HuH-7.5 (cell line): ENCODE measurements around the gene FGF2.
"Not testable (repeated sequence)": the region's sequence is repeated elsewhere in the genome, so short reads cannot be mapped to it uniquely, and the experiment has no call there.

Experiments used
- DNase-seq: peaks from one replicate; pipeline ENCODE4 v3.0.0; 2011; ENCODE audit warnings: low spot score

FGF2 gene

DNA sequence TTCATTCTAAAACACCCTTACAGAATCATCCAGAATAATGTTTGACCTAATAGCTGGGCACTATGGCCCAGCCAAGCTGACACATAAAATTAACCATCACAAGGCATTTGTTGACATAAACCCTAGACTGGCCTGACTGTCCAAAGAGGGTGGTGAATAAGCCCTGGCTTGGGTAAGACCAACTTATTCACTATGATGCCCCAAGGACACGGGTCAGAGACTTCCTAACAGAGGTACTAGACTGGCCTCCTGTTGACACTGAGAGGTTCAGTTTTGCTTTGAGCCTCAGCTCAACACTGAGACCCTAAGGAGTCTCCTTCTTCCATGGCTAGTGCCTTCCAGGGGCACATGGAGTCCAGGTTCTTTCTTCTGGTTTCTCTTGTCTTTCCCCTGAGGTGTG lies 21.3 kb downstream of the FGF2 start:
- DNase-seq = no peak

DNA sequence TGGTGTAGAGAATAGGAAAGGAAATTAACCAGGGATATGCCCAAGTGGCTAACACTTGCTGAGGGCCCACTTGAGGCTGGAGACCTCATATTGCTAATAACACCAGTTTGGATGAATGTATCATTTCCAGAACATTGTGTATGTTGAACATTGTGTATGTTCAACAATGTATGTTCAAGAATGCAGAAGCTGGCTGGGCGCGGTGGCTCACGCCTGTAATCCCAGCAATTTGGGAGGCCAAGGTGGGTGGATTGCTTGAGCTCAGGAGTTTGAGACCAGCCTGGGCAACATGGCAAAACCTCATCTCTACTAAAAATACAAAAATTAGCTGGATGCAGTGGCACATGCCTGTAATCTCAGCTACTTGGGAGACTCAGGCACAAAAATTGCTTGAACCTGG lies 23.2 kb downstream of the FGF2 start:
- DNase-seq = not testable (repeated sequence)

DNA sequence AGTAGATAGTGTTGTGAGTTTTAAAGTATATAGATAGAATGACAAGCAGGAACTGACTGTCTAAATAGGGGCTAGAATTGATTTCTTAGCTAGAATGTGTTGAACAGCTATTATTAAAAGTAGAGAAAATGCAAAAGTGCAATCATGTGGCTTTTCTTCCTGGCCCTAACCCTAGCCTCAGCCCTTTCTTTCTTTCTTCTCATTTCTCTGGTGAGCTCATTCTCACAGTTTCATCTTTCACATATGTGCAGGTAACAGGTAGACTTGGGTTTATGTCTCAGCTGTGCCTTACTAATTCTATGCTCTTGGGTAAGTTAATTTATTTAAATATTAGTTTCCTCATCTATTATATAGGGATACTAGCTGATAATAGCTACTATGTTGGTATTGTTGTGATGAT lies 24.9 kb downstream of the FGF2 start:
- DNase-seq = no peak

DNA sequence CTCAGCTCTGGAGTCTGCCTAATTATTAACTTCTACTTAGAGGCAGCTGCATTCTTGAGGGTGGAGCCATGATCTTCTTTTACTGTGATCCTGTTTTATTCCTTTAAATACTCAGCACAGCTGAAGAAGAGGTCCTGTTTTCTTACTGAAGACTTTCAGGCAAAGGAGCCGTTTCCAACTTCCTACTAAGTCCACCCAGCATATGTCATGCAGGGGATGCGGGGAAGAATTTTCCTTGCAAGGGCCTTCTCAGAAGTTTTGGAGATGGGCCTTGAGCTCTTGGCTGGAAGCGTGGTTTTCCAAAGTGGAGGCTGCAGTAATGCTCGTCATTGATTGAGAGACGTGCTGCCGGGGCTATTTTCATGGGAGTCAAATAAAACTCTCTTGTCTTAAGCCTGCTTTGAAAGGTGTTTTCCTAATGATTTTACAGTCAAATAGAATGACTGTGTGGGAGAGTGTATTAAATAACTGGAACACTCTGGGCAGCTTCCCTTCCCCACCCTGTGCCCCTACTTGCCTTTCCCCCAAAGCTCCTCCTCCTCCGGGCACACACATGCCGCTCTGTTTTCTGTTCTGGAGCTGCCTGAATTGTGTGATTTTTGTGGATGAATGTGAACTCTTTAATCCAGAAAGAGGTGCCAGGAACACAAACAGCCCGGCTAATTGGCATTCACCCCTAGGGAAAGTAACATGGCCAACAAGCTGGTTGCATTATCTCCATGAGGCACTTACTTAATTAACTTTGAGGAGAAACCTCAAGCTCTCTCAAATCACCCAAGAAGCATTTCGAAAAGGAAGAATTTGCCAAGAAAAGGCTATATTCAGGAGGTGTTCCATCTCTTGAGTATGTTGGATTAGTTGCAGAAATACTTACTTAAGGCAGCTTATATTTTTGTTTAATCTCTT lies 28.1 kb downstream of the FGF2 start:
- no peak for DNase-seq

DNA sequence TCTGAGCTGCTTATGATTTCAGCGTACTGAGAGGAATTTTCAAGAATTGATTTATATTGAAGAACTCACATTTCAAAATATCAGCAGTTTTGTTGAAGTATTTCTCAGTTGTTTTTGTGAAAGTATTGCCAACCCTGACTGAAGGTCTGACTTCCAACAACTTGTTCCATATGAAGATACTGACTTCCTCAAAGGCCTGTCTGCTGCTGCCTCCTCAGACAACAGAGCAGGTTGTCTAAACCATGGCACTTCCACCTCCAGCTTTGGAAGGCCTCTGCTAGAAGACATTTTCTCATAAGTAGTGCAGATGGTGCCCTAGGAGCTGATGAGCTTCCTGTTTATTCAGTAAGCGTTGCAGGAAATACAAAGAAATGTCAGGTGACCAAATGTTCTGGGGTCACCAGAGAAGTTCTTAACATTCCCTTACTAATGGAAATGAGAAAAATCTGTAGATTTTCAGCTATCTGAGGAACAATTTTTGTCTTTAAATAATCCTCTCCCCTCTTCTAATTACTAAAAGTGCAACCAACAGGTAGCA lies 28.8 kb downstream of the FGF2 start:
- no peak for DNase-seq

DNA sequence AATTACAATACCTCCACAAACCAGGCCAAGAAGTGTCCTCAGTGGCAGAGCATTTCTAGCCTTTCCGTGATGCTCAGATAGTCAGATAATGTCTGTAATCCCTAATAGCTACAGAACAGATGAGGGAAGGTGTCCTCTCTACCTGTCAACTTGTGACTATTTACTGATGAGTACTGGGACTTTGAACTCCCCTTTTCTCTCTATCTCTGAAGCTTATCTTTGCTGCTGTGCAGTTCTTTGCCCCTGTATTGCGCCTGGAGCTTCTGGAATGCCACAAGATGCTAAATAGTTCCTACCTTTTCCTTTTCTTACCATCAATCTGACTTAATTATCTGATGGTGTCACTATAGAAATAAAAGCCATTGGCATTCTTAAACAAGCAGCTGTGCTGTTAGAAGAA lies 30.5 kb downstream of the FGF2 start:
- no peak for DNase-seq

DNA sequence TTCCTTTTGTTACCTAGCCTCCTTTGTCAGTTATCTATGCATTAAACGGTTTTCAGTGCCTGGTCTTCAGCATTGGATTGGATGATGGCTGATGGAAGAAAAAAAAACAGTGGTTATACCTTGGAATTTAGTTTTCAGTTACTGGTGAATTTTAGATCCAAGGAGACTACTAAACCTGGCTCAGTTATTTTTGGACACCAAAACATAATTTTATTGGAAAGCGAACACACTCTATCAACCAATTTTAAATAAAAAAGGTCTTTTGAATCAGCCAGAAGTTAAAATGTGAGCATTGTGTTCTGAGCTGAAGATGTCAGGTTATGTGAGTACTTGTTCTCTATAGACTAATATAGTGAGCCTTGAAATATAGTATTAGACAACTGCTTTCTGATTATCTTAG lies 32.1 kb downstream of the FGF2 start:
- DNase-seq = no peak

DNA sequence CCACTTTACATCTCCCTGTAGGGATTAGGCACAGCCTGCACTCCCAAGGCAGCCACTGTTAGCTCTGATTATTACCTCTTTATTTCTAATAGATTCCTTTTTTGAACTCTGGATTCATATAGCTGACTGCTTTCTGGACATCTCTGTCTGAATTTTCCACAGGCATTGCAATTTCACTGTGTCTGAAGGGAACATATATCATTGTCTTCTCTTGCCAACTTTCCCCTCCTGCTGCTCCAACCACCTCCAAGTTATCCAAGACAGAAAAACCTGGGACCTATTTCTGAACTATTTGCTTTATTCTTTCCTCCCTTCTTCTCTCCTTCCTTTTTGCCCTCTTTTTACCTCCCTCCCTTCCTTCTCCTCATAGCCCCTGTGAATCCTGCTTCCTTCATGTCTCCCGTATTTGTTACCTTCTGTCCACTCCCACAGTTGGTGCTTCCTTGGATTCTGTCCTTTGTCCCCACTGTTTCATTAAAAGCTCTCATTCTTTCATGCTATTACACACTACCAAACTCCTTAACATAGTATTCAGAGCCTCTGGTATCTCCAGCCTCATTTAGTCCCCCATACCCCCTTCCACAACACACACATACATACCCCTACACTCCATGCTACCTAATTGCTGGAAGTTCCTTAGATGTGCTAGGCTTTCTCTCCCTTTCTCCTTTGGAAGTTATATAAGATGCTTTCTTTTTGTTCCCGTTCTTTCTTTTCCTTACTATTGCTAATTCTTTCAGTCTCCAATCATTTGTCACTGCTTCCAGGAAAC lies 34.7 kb downstream of the FGF2 start:
- no peak for DNase-seq

DNA sequence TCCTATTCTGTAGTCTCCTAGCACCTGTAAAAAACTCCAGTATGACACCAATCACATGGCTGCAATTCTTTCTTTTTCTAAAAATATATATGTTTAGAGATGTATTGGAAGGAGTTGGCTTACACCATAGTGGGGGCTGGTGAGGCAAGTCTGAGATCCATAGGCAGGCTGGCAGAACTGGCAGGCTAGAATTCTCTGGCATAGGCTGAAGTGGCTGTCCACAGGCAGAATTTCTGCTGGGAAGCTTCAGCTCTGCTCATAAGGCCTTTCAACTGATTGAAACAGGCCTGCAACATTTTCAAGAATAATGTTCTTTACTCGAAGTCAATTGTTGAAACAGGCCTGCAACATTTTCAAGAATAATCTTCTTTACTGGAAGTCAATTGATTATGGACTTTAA lies 37.0 kb downstream of the FGF2 start:
- DNase-seq = no peak

DNA sequence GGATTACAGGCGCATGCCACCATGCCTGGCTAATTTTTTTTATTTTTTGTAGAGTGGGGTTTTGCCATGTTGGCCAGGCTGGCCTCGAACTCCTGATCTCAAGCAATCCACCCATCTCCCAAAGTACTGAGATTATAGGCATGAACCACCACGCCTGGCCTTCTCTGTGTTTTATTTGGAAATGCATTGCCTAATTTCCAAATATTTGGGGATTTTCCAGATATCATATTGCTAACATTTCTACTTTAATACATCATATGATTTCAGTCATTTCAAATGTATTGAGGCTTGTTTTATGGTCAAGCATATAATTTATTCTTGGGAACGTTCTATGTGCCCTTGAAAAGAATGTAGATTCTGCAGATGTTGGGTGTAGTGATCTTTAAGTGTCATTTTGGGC lies 38.8 kb downstream of the FGF2 start:
- DNase-seq = no peak

DNA sequence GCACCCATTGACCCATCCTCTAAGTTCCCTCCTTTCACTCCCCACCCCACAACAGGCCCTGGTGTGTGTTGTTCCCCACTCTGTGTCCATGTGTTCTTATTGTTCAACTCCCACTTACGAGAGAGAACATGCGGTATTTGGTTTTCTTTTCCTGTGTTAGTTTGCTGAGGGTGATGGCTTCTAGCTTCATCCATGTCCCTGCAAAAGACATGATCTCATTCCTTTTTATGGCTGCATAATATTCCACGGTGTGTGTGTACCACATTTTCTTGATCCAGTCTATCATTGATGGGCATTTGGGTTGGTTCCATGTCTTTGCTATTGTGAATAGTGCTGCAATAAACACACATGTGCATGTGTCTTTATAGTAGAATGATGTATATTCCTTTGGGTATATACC lies 41.6 kb downstream of the FGF2 start:
- not testable (repeated sequence) for DNase-seq

DNA sequence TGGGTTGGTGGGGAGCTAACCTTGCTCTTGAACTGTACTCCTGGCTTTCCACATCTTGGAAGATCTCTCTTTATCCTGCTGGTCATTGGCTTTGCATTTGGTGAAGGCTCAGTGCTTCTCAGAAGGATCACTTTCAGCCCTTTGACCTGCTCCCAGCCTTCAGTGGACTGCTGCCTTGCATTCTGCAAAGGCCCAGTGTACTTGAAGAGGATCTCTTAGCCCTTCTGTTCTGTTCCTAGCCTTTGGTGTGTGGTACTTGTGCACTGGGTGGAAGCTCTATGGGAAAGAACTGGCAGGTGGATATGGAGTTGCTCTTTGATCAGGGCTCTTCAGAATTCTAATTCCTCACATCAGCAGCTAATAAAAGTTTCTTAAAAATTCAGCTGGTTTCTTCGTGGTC lies 46.5 kb downstream of the FGF2 start:
- no peak for DNase-seq

DNA sequence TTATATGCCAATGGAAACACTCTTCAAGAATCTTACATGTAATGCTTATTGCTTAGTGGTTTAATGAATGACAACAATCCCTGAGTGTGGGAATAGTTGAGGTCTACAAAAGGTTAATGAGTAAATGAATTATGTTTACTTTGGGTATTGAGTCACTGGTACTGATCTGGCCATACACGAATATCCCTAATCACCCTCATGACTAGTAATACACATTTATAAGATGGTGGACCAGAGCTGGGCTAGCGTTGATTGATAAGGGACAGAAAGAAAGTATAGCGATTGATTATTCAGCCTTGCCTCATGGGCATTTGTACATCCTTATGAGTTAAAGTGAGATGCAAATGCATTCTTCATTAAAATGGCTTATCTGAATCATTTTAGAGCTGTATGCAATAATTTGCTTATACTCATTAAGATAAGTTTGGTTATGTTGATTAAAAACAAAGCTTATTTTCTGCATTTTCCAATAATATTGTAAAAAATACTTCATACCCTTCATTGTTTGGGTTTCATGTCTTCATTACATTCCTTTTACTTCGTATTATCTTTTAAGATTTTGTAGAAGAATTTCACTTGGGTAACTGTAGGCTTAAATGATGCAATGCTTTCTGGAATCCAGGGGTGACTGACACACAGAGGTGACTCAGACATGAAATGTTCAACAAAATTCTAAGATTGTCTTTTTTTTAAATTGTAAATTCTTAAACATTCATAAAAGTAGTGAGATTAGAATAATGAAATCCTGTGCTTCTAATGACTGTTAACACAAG lies 47.4 kb downstream of the FGF2 start:
- no peak for DNase-seq

DNA sequence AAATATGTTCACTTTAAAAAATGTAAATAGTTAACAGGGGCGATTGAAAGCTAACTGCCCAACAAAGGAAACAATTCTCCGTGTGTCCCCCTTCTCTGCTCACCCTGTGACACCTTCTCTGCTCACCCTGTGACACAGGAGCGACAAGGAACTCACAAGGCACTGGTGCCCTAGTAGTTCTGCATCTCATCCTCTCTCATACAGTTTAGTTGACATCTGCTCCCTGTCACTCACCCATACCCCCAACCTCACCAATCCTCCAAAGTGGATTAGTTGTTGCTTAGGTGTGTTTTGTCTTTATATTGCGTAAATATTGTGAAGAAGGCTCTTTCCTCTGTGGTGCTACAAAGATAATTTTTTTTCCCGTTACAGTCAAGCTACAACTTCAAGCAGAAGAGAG lies 49.3 kb downstream of the FGF2 start:
- DNase-seq = no peak

DNA sequence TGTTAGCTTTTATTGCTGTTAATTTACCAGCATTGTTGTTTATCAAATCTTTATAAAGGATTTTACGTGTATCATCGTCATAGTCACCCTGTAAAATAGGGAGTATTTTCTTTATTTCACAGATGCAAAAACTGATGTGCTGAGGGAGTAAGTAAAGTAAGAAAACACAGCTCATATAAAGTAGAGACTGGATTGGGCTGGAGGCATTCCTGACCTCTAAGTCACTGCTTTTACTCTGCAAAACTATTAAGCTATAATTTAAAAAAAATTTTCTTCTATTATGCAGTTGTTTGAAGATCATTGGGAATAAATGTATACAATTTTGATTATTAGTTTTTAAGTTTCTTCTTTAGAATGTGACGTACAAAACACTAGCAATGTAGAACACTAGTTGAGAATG lies 49.8 kb downstream of the FGF2 start:
- DNase-seq = no peak

DNA sequence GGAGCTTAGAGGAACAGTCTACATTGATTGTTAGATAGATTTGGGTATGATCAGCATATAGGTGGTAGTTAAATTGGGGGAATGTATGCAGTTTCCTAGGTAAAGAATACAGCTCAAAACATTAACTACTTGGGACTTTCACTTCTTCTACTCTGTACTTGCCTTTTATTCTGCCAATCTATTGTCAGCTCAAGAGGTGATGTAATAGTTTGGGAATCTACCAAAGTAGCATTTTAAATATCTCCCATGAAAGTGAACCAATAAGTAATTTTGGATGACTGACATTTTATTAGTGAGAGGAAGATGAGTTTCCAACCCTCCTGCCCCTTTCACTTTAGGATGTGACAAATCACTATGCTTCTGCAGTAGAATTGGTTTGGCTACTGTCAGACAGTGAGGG lies 52.4 kb downstream of the FGF2 start:
- DNase-seq = no peak

DNA sequence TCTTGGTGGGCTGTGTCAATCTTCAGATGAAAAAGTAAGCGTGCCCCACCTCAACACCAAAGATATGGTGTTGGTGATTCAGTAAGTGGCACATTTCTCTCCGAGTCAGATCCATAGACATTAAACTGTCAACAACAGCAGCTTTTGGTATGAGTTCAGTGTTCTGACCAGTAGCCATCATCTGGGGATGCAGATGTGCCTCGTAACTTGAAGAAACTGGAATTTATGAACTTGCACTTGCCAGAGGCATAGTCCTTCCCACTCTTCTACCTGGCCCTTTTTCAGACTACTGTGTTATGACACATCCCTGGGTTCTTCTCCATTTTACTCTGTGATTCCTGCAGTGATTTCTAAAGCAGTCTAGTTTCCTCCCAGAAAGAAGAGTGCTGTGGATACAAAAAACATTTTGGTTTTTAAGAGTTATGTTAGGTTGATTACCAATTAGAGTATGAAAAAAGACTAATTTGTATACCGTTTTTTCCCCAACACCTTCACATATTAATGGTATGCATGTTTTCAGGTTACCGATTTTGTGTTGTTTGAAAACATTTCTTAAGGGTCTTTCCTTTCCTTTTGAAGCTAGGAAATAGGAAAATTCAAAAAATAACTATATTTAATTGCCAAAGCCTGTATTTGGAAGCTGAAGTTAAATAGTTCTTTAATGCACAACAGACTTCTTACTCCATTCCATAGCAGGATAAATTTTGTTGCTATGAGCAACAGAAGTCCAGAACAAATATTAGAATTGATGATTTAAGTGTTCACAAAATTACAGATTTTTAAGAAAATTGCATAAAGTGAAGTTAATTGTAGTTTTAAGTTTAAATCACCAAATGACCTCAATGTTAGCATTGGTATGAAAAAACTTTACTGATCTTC lies 56.5 kb downstream of the FGF2 start:
- DNase-seq = no peak

DNA sequence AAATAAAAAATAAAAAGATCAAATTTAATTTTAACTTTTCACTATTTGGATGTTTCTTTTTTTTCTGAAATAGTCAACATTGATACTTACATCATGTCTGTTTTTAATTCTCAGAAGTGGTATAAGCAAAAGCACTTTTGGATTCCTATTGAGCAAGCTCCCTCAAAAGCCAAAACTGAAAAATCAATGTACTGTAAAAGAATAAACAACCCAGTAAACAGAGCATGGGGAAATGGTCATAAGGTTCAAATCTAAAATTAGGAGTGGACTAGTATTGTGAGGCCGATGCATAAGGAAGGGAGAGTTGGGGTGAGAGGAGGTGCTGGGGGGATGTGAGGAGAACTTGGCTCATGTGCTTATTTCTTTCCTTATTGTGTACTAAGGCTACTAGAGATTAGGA lies 57.9 kb downstream of the FGF2 start:
- DNase-seq = no peak

DNA sequence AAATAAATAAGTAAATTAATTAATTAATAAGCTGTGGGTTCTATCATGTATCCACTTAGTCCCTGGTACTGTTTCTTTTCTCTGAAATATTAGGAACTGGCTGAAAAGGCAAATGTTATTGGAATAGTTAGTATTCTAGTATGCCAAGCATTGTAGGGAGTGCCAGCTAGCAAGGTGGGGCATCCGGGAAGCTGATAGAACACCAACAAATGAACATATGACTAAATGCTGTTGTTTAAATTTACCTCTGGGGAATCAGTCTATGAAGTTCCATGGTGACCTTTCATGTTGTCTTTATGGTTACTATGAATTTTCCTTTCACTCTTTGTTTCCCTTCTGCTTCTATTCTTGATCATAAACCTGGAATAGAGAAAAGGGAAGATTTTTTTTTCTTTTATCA lies 63.1 kb downstream of the FGF2 start:
- no peak for DNase-seq

DNA sequence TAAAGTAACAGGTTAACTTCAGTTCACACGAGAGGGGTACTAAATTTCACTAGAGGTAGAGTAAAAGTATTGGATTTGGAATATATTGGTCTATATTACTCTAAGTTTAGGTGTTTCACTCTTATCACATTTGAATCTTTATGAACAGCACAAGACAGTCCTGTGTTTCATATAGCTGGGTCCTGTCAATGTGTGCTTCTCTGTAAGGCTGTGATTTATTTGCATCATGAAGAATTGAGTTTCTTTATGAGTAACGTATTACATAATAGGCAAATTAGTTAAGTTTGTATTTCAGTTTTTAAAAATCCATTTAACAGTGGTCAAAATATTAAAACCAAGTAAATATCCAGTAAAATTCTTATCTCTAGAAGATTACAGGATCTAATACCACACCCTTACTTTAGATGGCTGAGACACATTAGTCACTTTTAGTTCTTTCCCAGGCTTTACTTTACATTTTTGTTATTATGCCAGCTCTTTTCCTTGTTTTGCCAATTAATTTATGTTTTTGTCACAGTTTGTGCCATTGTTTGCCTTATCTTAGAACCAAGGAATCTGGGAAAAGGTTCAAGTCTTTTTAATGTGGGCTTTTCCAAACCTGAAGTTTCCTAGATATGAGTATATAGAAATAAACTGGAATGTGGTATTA lies 63.6 kb downstream of the FGF2 start:
- DNase-seq = no peak

DNA sequence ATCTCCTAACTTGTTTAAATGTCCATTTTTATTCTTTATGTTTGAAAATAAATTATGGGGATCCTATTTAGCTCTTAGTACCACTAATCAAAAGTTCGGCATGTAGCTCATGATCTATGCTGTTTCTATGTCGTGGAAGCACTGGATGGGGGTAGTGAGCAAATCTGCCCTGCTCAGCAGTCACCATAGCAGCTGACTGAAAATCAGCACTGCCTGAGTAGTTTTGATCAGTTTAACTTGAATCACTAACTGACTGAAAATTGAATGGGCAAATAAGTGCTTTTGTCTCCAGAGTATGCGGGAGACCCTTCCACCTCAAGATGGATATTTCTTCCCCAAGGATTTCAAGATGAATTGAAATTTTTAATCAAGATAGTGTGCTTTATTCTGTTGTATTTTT lies 68.2 kb downstream of the FGF2 start:
- DNase-seq = no peak
